T-helper 1 cell (primary cell): ENCODE results near the gene SHB.

ENCODE experiments used
- DNase-seq, 5 donors: peaks; one replicate each; pipeline ENCODE4 v3.0.0-alpha.2; 2012 to 2020

Gene SHB

GRCh38 chr9:37986001-37986400, 83.0 kb downstream of the SHB start:
- no peak for DNase-seq

- DNase-seq: no peak
Observed at GRCh38 chr9:37984672-37985611, 84.1 kb downstream of the SHB start.

GRCh38 chr9:37984278-37984671, 84.8 kb downstream of the SHB start:
- DNase-seq: no peak

- no peak for DNase-seq
Observed at GRCh38 chr9:37983381-37984067, 85.5 kb downstream of the SHB start.

- no peak for DNase-seq
Observed at GRCh38 chr9:37979844-37980243, 89.2 kb downstream of the SHB start.

- DNase-seq: no peak
Observed at GRCh38 chr9:37978983-37979382, 90.0 kb downstream of the SHB start.

GRCh38 chr9:37978481-37978864, 90.6 kb downstream of the SHB start:
- no peak for DNase-seq

- no peak for DNase-seq
Observed at GRCh38 chr9:37977851-37978480, 91.1 kb downstream of the SHB start.

- no peak for DNase-seq
Observed at GRCh38 chr9:37976714-37977477, 92.1 kb downstream of the SHB start.

GRCh38 chr9:37975639-37976038, 93.4 kb downstream of the SHB start:
- no peak for DNase-seq

- DNase-seq: no peak
Observed at GRCh38 chr9:37974506-37975173, 94.4 kb downstream of the SHB start.

GRCh38 chr9:37972351-37972848, 96.6 kb downstream of the SHB start:
- DNase-seq: no peak

- no peak for DNase-seq
Observed at GRCh38 chr9:37971691-37972090, 97.3 kb downstream of the SHB start.

- DNase-seq: no peak
Observed at GRCh38 chr9:37971108-37971459, 97.9 kb downstream of the SHB start.

- no peak for DNase-seq
Observed at GRCh38 chr9:37970301-37971107, 98.5 kb downstream of the SHB start.

GRCh38 chr9:37969558-37970300, 99.3 kb downstream of the SHB start:
- DNase-seq: no peak

GRCh38 chr9:37969130-37969529, 99.9 kb downstream of the SHB start:
- DNase-seq: no peak

- no peak for DNase-seq
Observed at GRCh38 chr9:37968228-37968701, 100.8 kb downstream of the SHB start.

- DNase-seq: no peak
Observed at GRCh38 chr9:37967761-37968080, 101.3 kb downstream of the SHB start.

- no peak for DNase-seq
Observed at GRCh38 chr9:37967014-37967760, 101.8 kb downstream of the SHB start.
